Liver (tissue), 9 donors: ENCODE measurements around the gene RFPL4AL1. TPM values are rescaled to one million over a fixed set of nuclear protein-coding genes. Genes with fewer than 3 reads are reported as not detected.
"Not testable (repeated sequence)": the region's sequence is repeated elsewhere in the genome, so short reads cannot be mapped to it uniquely, and the experiment has no call there.

Source experiments
- DNase-seq: peaks from one replicate; pipeline ENCODE4 v3.0.0-alpha.2; 2017; ENCODE audit warnings: low spot score
- H3K27ac ChIP-seq, 2 donors: one replicate each; pipeline ENCODE4 v1.7.0; 2013; ENCODE audit warnings: inconsistent platforms in 2 of 2, low read length in 2 of 2, control low read depth in 1 of 2, low read depth in 1 of 2, mild to moderate bottlenecking in 1 of 2
- H3K27me3 ChIP-seq, 4 donors: one replicate each; pipeline versions ENCODE4 v1.6.1 to v1.7.0; 2013; ENCODE audit warnings: low read length in 3 of 4, inconsistent platforms in 1 of 4, mild to moderate bottlenecking in 1 of 4, moderate library complexity in 1 of 4; ENCODE audit not compliant: control insufficient read depth in 4 of 4, insufficient read depth in 4 of 4
- H3K36me3 ChIP-seq, 4 donors: one replicate each; pipeline versions ENCODE4 v1.6.1 to v1.7.0; 2013; ENCODE audit warnings: low read length in 3 of 4, mild to moderate bottlenecking in 3 of 4, low read depth in 1 of 4, moderate library complexity in 1 of 4; ENCODE audit not compliant: control insufficient read depth in 4 of 4, insufficient read depth in 3 of 4
- H3K4me1 ChIP-seq, 4 donors: one replicate each; pipeline versions ENCODE4 v1.6.1 to v1.7.0; 2013; ENCODE audit warnings: low read length in 3 of 4, mild to moderate bottlenecking in 3 of 4, moderate library complexity in 1 of 4; ENCODE audit not compliant: control insufficient read depth in 4 of 4, insufficient read depth in 4 of 4
- H3K4me3 ChIP-seq, 3 donors: one replicate each; pipeline versions ENCODE4 v1.6.1 to v1.7.0; 2013; ENCODE audit warnings: low read length in 3 of 3, control low read depth in 1 of 3, low read depth in 1 of 3, mild to moderate bottlenecking in 1 of 3
- H3K9ac ChIP-seq, 2 donors: one replicate each; pipeline ENCODE4 v1.7.0; 2013; ENCODE audit warnings: low read length in 2 of 2, mild to moderate bottlenecking in 2 of 2, moderate library complexity in 2 of 2, control low read depth in 1 of 2, low read depth in 1 of 2
- H3K9me3 ChIP-seq, 4 donors: one replicate each; pipeline versions ENCODE4 v1.6.1 to v1.7.0; 2013; ENCODE audit warnings: low read length in 3 of 4; ENCODE audit not compliant: control insufficient read depth in 4 of 4
- ATF3 ChIP-seq: IDR thresholded peaks from 2 replicates; pipeline ENCODE4 v1.6.1; 2016; ENCODE audit warnings: antibody characterized with exemption
- EGR1 ChIP-seq, 2 donors: IDR thresholded peaks; 2 replicates each; pipeline ENCODE4 v1.6.1; 2016 to 2018; ENCODE audit warnings: antibody characterized with exemption in 2 of 2, low read depth in 2 of 2
- FOXA1 ChIP-seq: IDR thresholded peaks from 2 replicates; pipeline ENCODE4 v1.6.1; 2016; ENCODE audit warnings: antibody characterized with exemption
- FOXA2 ChIP-seq: IDR thresholded peaks from 2 replicates; pipeline ENCODE4 v1.6.1; 2016; ENCODE audit warnings: antibody characterized with exemption
- GABPA ChIP-seq, 2 donors: IDR thresholded peaks in 1 of 2; conservative IDR thresholded peaks in 1 of 2; 2 replicates each; pipeline ENCODE4 v1.6.1; 2016; ENCODE audit warnings: antibody characterized with exemption in 2 of 2, mild to moderate bottlenecking in 1 of 2, moderate library complexity in 1 of 2
- HNF4A ChIP-seq, 2 donors: conservative IDR thresholded peaks; 2 replicates each; pipeline ENCODE4 v1.6.1; 2016; ENCODE audit warnings: antibody characterized with exemption in 2 of 2, mild to moderate bottlenecking in 2 of 2
- HNF4G ChIP-seq: IDR thresholded peaks from 2 replicates; pipeline ENCODE4 v1.6.1; 2016; ENCODE audit warnings: antibody characterized with exemption
- JUND ChIP-seq, 2 donors: IDR thresholded peaks; 2 replicates each; pipeline ENCODE4 v1.6.1; 2016; ENCODE audit warnings: antibody characterized with exemption in 2 of 2
- MAX ChIP-seq: IDR thresholded peaks from 2 replicates; pipeline ENCODE4 v1.6.1; 2016; ENCODE audit warnings: antibody characterized with exemption
- NR2F2 ChIP-seq: IDR thresholded peaks from 2 replicates; pipeline ENCODE4 v1.6.1; 2016; ENCODE audit warnings: antibody characterized with exemption
- RAD21 ChIP-seq, 2 donors: IDR thresholded peaks; 2 replicates each; pipeline ENCODE4 v1.6.1; 2016; ENCODE audit warnings: antibody characterized with exemption in 2 of 2, mild to moderate bottlenecking in 2 of 2
- REST ChIP-seq: IDR thresholded peaks from 2 replicates; pipeline ENCODE4 v1.6.1; 2016; ENCODE audit warnings: antibody characterized with exemption, mild to moderate bottlenecking
- RXRA ChIP-seq, 2 donors: IDR thresholded peaks; 2 replicates each; pipeline ENCODE4 v1.6.1; 2017 to 2018; ENCODE audit warnings: antibody characterized with exemption in 2 of 2, mild to moderate bottlenecking in 1 of 2
- SP1 ChIP-seq: IDR thresholded peaks from 2 replicates; pipeline ENCODE4 v1.6.1; 2018; ENCODE audit warnings: antibody characterized with exemption, mild to moderate bottlenecking
- TAF1 ChIP-seq: conservative IDR thresholded peaks from 2 replicates; pipeline ENCODE4 v1.6.1; 2016; ENCODE audit warnings: antibody characterized with exemption, mild to moderate bottlenecking
- YY1 ChIP-seq: IDR thresholded peaks from 2 replicates; pipeline ENCODE4 v1.6.1; 2016; ENCODE audit warnings: antibody characterized with exemption, mild to moderate bottlenecking
- ZBTB33 ChIP-seq: IDR thresholded peaks from 2 replicates; pipeline ENCODE4 v1.6.1; 2016; ENCODE audit warnings: antibody characterized with exemption
- WGBS: extraction: QIAGEN DNeasy Blood & Tissue Kit; methylation state at CpG from one replicate; pipeline ENCODE4 v1.1.7; 2013; 5-methylcytosine and 5-hydroxymethylcytosine counted together
- polyA plus RNA-seq, 2 donors: library from polyadenylated mRNA; stranded (reverse) in 1 of 2; unstranded in 1 of 2; fragments of 200-250 nt in 1 of 2; fragments of >200 nt in 1 of 2; fragmentation: Nextera tagmentation in 1 of 2; extraction: Ambion mirVana in 1 of 2; gene quantifications; one replicate each; pipeline versions ENCODE4 v1.2.1 to v1.2.3, GENCODE V29; 2013 to 2015
- total RNA-seq, 2 donors: library from RNA; depleted of rRNA; stranded (reverse); fragments of >200 nt; gene quantifications; one replicate each; pipeline ENCODE4 v1.2.3, GENCODE V29; 2014
- TF ChIP-seq, protein P1 (sequence below): fragments of 150-350 bp; IDR thresholded peaks from 2 replicates; pipeline ENCODE4 v1.5.1; 2017; ENCODE audit warnings: improper control_type of control experiment, low read depth, low read length; ENCODE audit not compliant: missing input control
- donor health status: healthy.
- donor health status: healthy.
- donor health status: healthy.
- donor health status: healthy.
- donor health status: healthy.

The RFPL4AL1 gene
- total and polyA plus RNA-seq, 4 donors: 0.13 to 0.33 TPM; not detected in 2

GRCh38 chr19:55766466-55766865, 2.5 kb upstream of the RFPL4AL1 start:
- Histone ChIP-seq H3K9me3 (peaks cover 0 to 7% (median under 1%) of the 10 kb centered on the region in 4 donors), H3K4me1 (no peaks in the 10 kb centered on the region), H3K36me3 (no peaks in the 10 kb centered on the region), H3K27ac (no peak overlapping the region), H3K4me3 (no peak overlapping the region), H3K9ac (no peak overlapping the region), H3K27me3 (peaks cover 0 to 2% (median 0%) of the 10 kb centered on the region in 4 donors)
- no peak for TF ChIP-seq ATF3
- TF ChIP-seq JUND (IDR thresholded peaks at IDR 0.05): no peak
- TF ChIP-seq RXRA (IDR thresholded peaks at IDR 0.05): no peak
- TF ChIP-seq GABPA (IDR thresholded peaks at IDR 0.05 in 1 of 2, conservative IDR thresholded peaks at IDR 0.05 in 1 of 2): no peak
- TF ChIP-seq ZBTB33: no peak
- no peak for TF ChIP-seq REST
- TF ChIP-seq RAD21 (IDR thresholded peaks at IDR 0.05): no peak
- TF ChIP-seq SP1: no peak
- no peak for TF ChIP-seq HNF4A (conservative IDR thresholded peaks at IDR 0.05)
- no peak for TF ChIP-seq NR2F2
- TF ChIP-seq HNF4G: no peak
- TF ChIP-seq YY1: no peak
- TF ChIP-seq TAF1: no peak
- no peak for TF ChIP-seq FOXA1
- no peak for TF ChIP-seq EGR1 (IDR thresholded peaks at IDR 0.05; ENCODE audit: low read depth in 2 of 2)
- TF ChIP-seq FOXA2: no peak
- TF ChIP-seq MAX: no peak
- TF ChIP-seq, protein P1, sequence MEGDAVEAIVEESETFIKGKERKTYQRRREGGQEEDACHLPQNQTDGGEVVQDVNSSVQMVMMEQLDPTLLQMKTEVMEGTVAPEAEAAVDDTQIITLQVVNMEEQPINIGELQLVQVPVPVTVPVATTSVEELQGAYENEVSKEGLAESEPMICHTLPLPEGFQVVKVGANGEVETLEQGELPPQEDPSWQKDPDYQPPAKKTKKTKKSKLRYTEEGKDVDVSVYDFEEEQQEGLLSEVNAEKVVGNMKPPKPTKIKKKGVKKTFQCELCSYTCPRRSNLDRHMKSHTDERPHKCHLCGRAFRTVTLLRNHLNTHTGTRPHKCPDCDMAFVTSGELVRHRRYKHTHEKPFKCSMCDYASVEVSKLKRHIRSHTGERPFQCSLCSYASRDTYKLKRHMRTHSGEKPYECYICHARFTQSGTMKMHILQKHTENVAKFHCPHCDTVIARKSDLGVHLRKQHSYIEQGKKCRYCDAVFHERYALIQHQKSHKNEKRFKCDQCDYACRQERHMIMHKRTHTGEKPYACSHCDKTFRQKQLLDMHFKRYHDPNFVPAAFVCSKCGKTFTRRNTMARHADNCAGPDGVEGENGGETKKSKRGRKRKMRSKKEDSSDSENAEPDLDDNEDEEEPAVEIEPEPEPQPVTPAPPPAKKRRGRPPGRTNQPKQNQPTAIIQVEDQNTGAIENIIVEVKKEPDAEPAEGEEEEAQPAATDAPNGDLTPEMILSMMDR: no peak
- 62% methylated on average over 7 of the region's 7 CpGs for WGBS
- no peak for DNase-seq

DNA sequence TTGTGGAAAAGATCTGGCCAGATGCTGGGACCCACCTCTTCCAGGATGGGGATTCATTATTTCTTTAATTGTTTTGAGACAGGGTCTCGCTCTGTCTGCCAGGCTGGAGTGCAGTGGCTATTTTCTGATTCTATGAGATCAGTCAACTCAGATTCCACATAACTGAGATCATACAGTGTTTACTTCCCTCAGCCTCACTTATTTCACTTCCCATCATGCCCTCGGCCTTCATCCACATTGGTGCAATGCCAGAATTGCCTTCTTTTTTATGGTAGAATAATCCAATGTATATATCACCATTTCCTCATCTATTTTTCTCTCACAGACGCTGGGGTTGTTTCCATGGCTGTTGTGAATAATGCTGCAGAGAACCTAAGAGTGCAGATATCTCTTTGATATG, 714 bp downstream of the RFPL4AL1 start:
- H3K27me3 ChIP-seq: not testable (repeated sequence)

More for the DNA sequence above, 714 bp downstream of the RFPL4AL1 start:
- H3K36me3 ChIP-seq, H3K9ac ChIP-seq, H3K27ac ChIP-seq, DNase-seq, H3K4me3 ChIP-seq, H3K4me1 ChIP-seq, H3K9me3 ChIP-seq: not testable (repeated sequence)
- 47% methylated on average over 3 of the region's 3 CpGs for WGBS
